ENCODE measurements around the gene CEACAM21.

- TF ChIP-seq CTCF (conservative IDR thresholded peaks at IDR 0.05 in 1 of 2, IDR thresholded peaks at IDR 0.05 in 1 of 2; ENCODE audit: low read depth in 1 of 2, low read length in 2 of 2) (no peak), EZH2 (IDR thresholded peaks at IDR 0.05; ENCODE audit: low read length, missing control alignments) (no peak)
Measured at GRCh38 chr19:41530761-41531301, 45.1 kb upstream of the CEACAM21 start.
